Transverse colon (tissue), 4 donors: Measurements from ENCODE around the gene KASH5. TPM values are rescaled to one million over a fixed set of nuclear protein-coding genes. Genes with fewer than 3 reads are reported as not detected.

Experiments
- DNase-seq: peaks from one replicate; pipeline ENCODE4 v3.0.0-alpha.2; 2019
- H3K27ac ChIP-seq, 4 donors: fragments of 200-600 bp; sonication (generic); 2 replicates each; pipeline ENCODE4 v1.5.1; 2016 to 2018; ENCODE audit warnings: inconsistent platforms in 4 of 4
- H3K27me3 ChIP-seq: fragments of 200-600 bp; sonication (generic); 2 replicates; pipeline ENCODE4 v1.5.1; 2017; ENCODE audit warnings: inconsistent platforms
- H3K36me3 ChIP-seq, 4 donors: fragments of 200-600 bp; sonication (generic); 2 replicates each; pipeline ENCODE4 v1.5.1; 2017 to 2019; ENCODE audit warnings: inconsistent platforms in 4 of 4
- H3K4me1 ChIP-seq, 4 donors: fragments of 200-600 bp; sonication (generic); 2 replicates each; pipeline ENCODE4 v1.5.1; 2017 to 2020; ENCODE audit warnings: inconsistent platforms in 4 of 4
- H3K4me3 ChIP-seq, 4 donors: fragments of 200-600 bp; sonication (generic); 1 replicate in 1 of 4; 2 replicates in 3 of 4; pipeline versions ENCODE4 v1.5.1 to v1.6.1; 2017 to 2019; ENCODE audit warnings: inconsistent platforms in 4 of 4
- H3K9me3 ChIP-seq, 2 donors: fragments of 200-600 bp; sonication (generic); 2 replicates each; pipeline ENCODE4 v1.5.1; 2017 to 2019; ENCODE audit warnings: inconsistent platforms in 2 of 2
- EP300 ChIP-seq: sonication (generic); formaldehyde crosslinking; IDR thresholded peaks from one replicate; pipeline ENCODE4 v1.6.1; 2017; ENCODE audit warnings: antibody characterized with exemption, low read depth
- POLR2A ChIP-seq: fragments of 450-650 bp; IDR thresholded peaks from one replicate; pipeline ENCODE4 v1.6.1; 2016; ENCODE audit warnings: antibody characterized with exemption, mild to moderate bottlenecking, moderate library complexity
- POLR2AphosphoS5 ChIP-seq, 3 donors: sonication (generic); formaldehyde crosslinking; IDR thresholded peaks; one replicate each; pipeline ENCODE4 v1.6.1; 2016; ENCODE audit warnings: antibody characterized with exemption in 3 of 3
- WGBS, 2 donors: methylation state at CpG; one replicate each; pipeline ENCODE4 v1.1.5; 2018; ENCODE audit warnings: low coverage in 1 of 2; 5-methylcytosine and 5-hydroxymethylcytosine counted together
- in situ Hi-C, 4 donors: fragments of 200-750 bp; cut with MboI; loops; one replicate each; pipeline versions ENCODE4 v1.15.0 to v1.15.1; 2017; ENCODE audit warnings: low sequenced_read_pairs in 3 of 4, low pct_ligation_motif_present in 1 of 4, low pct_unique_long_range_greater_than_20kb in 1 of 4
- intact Hi-C: fragments of 100-400 bp; cut with DNase I; formaldehyde crosslinking; loops from one replicate; pipeline ENCODE4 v1.15.1; 2023; ENCODE audit warnings: low total_unique reads
- total RNA-seq, 4 donors: library from RNA; depleted of rRNA; stranded (reverse); fragments of >200 nt; gene quantifications; one replicate each; pipeline ENCODE4 v1.1.0, GENCODE V29; 2016
- TF ChIP-seq, protein P1 (sequence below), 5 experiments: fragments of 200-600 bp in 3 of 5; fragments of 450-650 bp in 2 of 5; sonication (generic) in 3 of 5; IDR thresholded peaks; 1 replicate in 2 of 5; 2 replicates in 3 of 5; pipeline ENCODE4 v1.5.1; 2016 to 2017; ENCODE audit warnings: antibody characterized with exemption in 5 of 5, inconsistent platforms in 3 of 5, mild to moderate bottlenecking in 2 of 5, moderate library complexity in 1 of 5

Gene KASH5
- not detected for total RNA-seq

DNA sequence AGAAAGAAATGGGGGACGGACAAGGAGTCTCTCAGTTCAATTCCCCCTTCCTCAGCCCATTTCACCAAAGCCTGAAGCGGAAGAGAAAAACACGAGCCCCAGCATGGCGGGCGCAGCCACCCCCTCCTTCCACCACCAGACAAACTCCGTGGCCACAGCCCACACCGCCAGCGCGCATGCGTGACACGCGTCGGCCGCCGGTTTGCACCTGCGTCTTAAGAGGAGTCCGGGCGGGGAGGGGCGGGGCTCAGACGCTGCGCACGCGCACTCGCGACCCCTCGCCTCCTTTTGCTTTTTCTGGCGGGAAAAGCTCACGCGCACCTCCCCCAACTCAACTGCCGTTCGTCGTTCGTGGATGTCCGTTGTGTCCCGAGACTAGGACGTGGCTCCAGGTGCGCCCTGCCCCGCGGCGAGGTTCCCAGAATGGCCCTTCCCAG lies at the start of gene KASH5:
TSS of gene KASH5 (plus strand) at position 314 of the 437 bp plus-strand sequence. CDS start 2,635 bp downstream, outside the sequence.
- H3K27ac ChIP-seq: no peak within 1 kb of the TSS
- H3K4me3 ChIP-seq: peak within 1 kb of the TSS in 3 of 4 donors; percentile 7 to 22 (median 12)
- in situ Hi-C loops: no loop called here
- TF ChIP-seq, protein P1, sequence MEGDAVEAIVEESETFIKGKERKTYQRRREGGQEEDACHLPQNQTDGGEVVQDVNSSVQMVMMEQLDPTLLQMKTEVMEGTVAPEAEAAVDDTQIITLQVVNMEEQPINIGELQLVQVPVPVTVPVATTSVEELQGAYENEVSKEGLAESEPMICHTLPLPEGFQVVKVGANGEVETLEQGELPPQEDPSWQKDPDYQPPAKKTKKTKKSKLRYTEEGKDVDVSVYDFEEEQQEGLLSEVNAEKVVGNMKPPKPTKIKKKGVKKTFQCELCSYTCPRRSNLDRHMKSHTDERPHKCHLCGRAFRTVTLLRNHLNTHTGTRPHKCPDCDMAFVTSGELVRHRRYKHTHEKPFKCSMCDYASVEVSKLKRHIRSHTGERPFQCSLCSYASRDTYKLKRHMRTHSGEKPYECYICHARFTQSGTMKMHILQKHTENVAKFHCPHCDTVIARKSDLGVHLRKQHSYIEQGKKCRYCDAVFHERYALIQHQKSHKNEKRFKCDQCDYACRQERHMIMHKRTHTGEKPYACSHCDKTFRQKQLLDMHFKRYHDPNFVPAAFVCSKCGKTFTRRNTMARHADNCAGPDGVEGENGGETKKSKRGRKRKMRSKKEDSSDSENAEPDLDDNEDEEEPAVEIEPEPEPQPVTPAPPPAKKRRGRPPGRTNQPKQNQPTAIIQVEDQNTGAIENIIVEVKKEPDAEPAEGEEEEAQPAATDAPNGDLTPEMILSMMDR (IDR thresholded peaks at IDR 0.05): no peak
- TF ChIP-seq POLR2AphosphoS5 (IDR thresholded peaks at IDR 0.05) (no peak), EP300 (no peak), POLR2A (no peak)
- peaks cover 0 to under 1% of the 10 kb centered on the region in 2 donors for H3K9me3 ChIP-seq
- no peaks in the 10 kb centered on the region for H3K27me3 ChIP-seq
- 73% methylated on average over 40 of the region's 40 CpGs; no CpG with 5 or more reads in 1 of the 2 donors for WGBS, 2 donors
- H3K36me3 ChIP-seq: no peaks in the 10 kb centered on the region
- intact Hi-C loops: no loop called here
- peaks cover 0 to 3% (median 0%) of the 10 kb centered on the region in 4 donors for H3K4me1 ChIP-seq
- peak; percentile 78 for DNase-seq

DNA sequence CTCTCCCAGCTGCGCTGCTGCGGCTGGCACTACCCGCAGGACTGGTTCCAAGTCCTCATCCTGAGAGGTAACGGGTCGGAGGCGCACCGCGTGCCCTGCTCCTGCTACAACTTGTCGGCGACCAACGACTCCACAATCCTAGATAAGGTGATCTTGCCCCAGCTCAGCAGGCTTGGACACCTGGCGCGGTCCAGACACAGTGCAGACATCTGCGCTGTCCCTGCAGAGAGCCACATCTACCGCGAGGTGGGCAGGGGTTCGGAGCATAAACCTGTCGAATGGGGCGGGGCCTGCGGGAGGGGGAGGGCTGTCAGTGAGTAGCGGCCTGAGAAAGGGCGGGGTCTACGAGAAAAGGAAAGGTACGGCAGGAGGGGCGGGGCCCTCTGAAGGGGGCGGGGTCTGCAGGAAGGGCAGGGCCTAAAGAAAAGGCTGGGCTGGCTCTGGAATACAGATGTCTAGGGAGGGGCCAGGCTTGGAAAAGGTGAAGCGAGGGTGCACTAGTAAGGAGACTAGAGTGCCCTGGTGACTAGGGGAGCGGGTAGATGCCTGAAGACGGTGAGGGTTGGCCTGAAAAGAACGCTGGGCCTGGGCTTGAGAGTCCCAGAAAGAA lies 49.3 kb upstream of the KASH5 start:
- H3K27ac ChIP-seq: peak overlapping the region; percentile 72 to 90 (median 81)
- in situ Hi-C loops: no loop called here
- DNase-seq: peak; percentile 90

DNA sequence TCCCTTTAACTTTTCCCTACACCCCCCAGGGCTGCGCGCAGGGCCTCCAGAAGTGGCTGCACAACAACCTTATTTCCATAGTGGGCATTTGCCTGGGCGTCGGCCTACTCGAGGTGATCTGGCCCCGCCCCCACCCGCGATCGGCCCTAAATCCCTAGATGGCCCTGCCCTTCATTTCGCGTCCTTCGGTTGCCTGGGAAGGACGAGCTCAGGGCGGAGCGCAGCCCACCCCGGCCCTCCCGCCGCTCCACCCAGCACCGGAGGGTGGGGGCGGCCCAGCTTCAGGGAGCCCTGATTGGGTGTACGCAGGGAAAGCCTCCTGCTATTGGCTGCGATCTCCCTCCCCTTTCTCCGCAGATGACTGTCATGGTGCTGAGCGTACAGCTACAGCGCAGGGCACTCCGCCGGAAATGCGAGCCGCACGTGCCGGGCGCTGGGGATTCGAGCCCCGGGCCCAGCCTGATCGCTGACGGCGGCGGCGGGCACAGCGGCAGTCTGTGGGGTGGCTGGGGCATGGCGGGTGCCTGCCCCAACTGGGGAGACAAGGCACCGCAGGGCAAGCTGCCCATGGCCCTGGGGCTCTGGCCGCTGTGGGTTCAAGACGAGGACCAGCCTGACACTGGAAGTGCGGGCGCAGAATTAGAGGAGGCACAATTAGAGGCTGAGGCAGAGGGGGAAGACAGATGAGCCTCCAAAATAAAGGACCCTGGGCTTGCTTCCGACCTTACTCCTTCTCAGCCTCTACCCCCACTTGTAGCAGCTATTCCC lies 48.6 kb upstream of the KASH5 start:
- in situ Hi-C loops (no loop called here), intact Hi-C loops (no loop called here)
- Histone ChIP-seq H3K4me3 (peak overlapping the region; percentile 9 to 43 (median 20)), H3K36me3 (no peaks in the 10 kb centered on the region), H3K27ac (peak overlapping the region; percentile 72 to 90 (median 81)), H3K9me3 (no peaks in the 10 kb centered on the region), H3K27me3 (no peaks in the 10 kb centered on the region), H3K4me1 (peaks cover 7 to 36% (median 24%) of the 10 kb centered on the region in 4 donors)
- peak; percentile 84 for DNase-seq
- TF ChIP-seq POLR2AphosphoS5 (IDR thresholded peaks at IDR 0.05) (peak; percentile 73 to 77 (median 74)), EP300 (no peak), POLR2A (peak; percentile 40)
- TF ChIP-seq, protein P1 (IDR thresholded peaks at IDR 0.05): no peak
- 25% methylated on average over 31 of the region's 47 CpGs; no CpG with 5 or more reads in 1 of the 2 donors for WGBS, 2 donors

More for the DNA sequence above, 49.3 kb upstream of the KASH5 start:
- no peaks in the 10 kb centered on the region for H3K36me3 ChIP-seq
- intact Hi-C loops: no loop called here
- peak overlapping the region in 3 of 4 donors; percentile 4 to 43 (median 29) for H3K4me3 ChIP-seq
- no peaks in the 10 kb centered on the region for H3K27me3 ChIP-seq
- H3K9me3 ChIP-seq: no peaks in the 10 kb centered on the region
- TF ChIP-seq EP300 (no peak), POLR2A (no peak), POLR2AphosphoS5 (IDR thresholded peaks at IDR 0.05) (no peak)
- TF ChIP-seq, protein P1 (IDR thresholded peaks at IDR 0.05): no peak
- H3K4me1 ChIP-seq: peaks cover 7 to 41% (median 24%) of the 10 kb centered on the region in 4 donors
- 29 to 40% methylated on average over 2 to 30 of the region's 30 CpGs for WGBS, 2 donors
